DND-41 (cell line): Measurements from ENCODE around the gene BNIP2.

Experiments used
- EZH2 ChIP-seq: IDR thresholded peaks from 3 replicates; pipeline ENCODE4 v1.6.1; 2012; ENCODE audit warnings: borderline replicate concordance, low read depth, mild to moderate bottlenecking, moderate library complexity, low read length, inconsistent platforms; ENCODE audit not compliant: severe bottlenecking
- TF ChIP-seq, protein P1 (sequence below): IDR thresholded peaks from 2 replicates; pipeline ENCODE4 v1.5.1; 2012; ENCODE audit warnings: borderline replicate concordance, low read length, moderate library complexity, mild to moderate bottlenecking; ENCODE audit not compliant: poor library complexity, severe bottlenecking; ENCODE audit errors: extremely low read depth

DNA sequence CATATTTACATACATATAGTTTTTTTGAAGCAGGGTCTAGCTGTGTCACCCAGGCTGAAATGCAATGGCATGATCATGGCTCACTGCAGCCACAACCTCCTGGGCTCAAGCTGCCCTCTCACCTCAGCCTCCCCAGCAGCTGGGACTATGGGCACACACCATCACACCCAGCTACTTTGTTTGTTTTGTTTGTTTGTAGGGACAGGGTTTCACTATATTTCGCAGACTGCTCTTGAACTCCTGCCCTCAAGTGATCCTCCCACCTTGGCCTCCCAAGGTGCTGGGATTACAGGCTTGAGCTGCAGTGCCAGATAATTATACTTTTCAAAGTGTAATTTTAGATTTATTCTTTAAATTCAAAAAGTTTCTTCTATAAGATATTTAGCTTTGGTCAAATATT, 42.0 kb downstream of the BNIP2 start:
- TF ChIP-seq, protein P1, sequence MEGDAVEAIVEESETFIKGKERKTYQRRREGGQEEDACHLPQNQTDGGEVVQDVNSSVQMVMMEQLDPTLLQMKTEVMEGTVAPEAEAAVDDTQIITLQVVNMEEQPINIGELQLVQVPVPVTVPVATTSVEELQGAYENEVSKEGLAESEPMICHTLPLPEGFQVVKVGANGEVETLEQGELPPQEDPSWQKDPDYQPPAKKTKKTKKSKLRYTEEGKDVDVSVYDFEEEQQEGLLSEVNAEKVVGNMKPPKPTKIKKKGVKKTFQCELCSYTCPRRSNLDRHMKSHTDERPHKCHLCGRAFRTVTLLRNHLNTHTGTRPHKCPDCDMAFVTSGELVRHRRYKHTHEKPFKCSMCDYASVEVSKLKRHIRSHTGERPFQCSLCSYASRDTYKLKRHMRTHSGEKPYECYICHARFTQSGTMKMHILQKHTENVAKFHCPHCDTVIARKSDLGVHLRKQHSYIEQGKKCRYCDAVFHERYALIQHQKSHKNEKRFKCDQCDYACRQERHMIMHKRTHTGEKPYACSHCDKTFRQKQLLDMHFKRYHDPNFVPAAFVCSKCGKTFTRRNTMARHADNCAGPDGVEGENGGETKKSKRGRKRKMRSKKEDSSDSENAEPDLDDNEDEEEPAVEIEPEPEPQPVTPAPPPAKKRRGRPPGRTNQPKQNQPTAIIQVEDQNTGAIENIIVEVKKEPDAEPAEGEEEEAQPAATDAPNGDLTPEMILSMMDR = no peak
- TF ChIP-seq EZH2 = no peak
